HFF-Myc (cell line): Measurements from ENCODE around the gene GOLGA8B.
"Not testable (repeated sequence)": the region's sequence is repeated elsewhere in the genome, so short reads cannot be mapped to it uniquely, and the experiment has no call there.

Experiments used
- DNase-seq: peaks from one replicate; pipeline ENCODE4 v3.0.0-alpha.2; 2011; ENCODE audit warnings: low read depth; ENCODE audit errors: extremely low read depth
- H3K4me3 ChIP-seq: replicated peaks from 2 replicates; pipeline ENCODE4 v1.5.1; 2011; ENCODE audit warnings: low read depth, mild to moderate bottlenecking, control low read depth, low read length
- TF ChIP-seq, protein P1 (sequence below): IDR thresholded peaks from 2 replicates; pipeline ENCODE4 v1.5.1; 2012; ENCODE audit warnings: mild to moderate bottlenecking, low read depth, low read length, control low read depth; ENCODE audit errors: missing control alignments

GOLGA8B gene

DNA sequence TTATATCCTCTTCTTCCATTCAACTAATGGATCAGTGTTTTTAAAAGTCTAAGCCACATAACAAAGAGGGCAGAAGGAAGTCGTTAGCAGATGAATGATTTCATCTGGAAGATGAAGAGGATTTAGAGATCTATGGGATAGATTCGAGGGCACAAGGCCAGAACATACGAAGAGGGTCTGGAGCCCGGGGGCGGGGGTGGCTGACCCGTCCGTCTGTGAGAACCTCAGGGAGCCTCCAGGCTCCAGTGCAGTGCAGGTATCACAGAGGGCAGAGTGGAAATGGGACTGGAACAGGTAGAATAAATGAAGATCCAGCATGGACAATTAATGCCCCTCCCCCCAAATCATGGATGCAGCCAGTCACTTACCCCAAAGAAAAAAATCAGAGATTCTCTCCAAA is 1.5 kb upstream of the GOLGA8B start:
- TF ChIP-seq, protein P1, sequence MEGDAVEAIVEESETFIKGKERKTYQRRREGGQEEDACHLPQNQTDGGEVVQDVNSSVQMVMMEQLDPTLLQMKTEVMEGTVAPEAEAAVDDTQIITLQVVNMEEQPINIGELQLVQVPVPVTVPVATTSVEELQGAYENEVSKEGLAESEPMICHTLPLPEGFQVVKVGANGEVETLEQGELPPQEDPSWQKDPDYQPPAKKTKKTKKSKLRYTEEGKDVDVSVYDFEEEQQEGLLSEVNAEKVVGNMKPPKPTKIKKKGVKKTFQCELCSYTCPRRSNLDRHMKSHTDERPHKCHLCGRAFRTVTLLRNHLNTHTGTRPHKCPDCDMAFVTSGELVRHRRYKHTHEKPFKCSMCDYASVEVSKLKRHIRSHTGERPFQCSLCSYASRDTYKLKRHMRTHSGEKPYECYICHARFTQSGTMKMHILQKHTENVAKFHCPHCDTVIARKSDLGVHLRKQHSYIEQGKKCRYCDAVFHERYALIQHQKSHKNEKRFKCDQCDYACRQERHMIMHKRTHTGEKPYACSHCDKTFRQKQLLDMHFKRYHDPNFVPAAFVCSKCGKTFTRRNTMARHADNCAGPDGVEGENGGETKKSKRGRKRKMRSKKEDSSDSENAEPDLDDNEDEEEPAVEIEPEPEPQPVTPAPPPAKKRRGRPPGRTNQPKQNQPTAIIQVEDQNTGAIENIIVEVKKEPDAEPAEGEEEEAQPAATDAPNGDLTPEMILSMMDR: no peak
- H3K4me3 ChIP-seq: no peak overlapping the region
- DNase-seq: no peak

DNA sequence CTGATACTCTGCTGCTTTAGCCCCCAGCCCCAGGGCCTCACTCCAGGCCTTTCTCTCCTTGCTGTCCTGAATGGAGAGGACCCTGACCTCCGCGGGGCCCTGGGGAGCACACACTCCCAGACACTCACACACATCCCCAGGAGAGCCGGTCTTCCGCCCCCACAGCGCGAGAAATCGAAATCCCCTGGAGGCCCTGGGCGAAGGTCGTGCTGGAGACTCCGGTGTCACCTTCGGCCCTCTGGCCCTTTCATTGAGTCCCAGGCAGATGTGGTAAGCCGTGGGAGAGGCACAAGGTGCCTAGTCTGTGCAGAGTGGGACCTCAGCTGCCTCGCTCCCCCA is 848 bp upstream of the GOLGA8B start:
- no peak for DNase-seq
- peak overlapping the region; percentile 62 for H3K4me3 ChIP-seq
- TF ChIP-seq, protein P1: no peak

DNA sequence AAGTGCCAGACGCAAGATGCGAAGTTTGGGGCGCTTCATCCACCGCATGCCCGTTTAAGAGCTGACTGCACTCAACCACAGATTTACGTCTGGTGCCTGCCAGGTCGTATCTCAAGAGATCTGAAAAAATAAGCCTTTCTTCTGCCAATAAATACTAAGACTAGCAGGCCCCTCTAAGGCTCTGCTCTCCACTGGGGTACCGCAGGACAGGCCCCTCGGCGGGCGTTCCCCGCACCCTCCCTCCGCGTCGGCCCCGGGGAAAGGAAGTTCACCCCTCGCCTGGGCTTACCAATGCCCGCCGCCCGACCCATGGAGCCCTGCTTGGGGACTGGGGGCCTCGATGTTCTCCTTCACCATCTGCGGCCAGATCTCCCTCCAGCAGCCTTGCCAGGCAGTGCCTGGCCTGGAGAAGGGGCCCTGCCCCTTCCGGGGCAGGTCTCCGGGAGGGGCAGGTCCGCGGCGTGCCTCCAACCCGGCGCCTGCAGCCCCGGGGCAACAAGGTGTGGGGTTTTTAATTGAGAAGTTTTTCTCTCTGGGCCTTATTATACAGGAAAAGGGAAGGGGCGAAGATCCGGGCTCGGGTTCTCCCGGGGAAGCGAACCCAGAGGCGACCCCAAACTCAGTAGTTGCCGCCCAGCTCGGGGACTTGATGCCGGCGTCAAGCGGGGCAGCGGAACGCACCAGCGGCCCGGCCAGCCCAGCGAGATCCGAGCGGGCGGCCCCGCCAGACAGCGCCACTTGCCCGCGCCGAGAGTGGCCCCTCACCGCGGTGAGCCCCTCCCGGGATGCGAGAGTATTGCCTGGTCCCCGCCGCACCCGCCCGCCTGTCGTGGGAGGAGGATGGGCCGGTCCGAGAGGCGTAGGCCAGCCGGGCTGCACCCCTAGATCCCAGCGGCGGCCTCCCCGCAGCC is 735 bp downstream of the GOLGA8B start:
- TF ChIP-seq, protein P1: no peak
- no peak for DNase-seq
- peak overlapping the region; percentile 62 for H3K4me3 ChIP-seq

DNA sequence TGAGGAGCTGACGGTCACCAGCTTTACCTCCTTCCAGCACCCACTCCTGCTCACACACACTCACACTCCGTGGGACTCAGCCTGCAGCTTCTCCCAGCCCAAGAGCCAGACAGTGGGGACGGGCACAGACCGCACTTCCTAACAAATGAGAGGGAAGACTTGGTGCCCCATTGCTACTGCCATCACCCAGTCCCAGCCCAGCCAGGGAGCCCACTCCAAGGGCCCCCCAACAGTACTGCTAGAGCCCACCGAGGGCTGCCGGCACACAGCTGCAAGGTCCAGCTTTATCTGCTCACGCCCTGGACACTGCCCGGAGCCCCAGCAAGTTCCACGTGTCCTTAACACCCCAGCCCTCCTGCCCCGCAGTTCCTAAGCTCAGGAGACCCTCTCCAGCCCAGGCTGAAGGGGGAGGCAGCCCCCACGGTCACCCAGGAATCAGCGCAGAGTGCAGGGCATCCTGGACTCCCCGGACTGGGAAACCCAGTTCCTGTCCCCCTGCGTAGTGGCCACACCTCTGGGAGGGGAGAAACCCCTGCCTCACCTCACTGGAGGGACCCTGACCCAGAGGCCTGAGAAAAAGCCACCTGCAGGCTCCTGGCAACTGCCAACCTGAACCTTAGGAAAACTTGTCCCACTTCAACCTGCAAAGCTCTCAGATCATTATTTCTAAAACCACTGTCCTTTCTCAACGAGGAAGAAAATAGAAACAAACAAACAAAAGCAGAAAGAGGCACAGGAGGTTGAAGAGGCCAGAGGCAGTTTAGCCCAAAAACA is 1.6 kb downstream of the GOLGA8B start:
- not testable (repeated sequence) for DNase-seq
- peak overlapping the region; percentile 62 for H3K4me3 ChIP-seq

DNA sequence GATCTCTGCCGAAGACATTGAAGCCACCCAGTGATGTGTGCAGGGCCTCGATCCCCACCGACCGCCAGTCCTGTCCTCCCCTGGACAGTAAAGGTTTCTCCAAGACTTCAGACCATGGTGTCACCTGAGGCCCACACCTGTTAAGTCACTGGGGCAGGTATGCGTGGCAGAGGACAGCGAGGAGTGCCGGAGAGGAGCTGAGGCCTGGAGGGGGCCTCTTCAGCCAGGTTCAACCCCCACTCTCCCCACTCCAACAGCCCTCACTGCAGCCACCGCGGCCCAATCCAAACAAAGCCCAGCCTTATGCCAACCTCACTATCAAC is 2.4 kb downstream of the GOLGA8B start:
- DNase-seq: no peak
- no peak overlapping the region for H3K4me3 ChIP-seq
- TF ChIP-seq, protein P1: no peak

DNA sequence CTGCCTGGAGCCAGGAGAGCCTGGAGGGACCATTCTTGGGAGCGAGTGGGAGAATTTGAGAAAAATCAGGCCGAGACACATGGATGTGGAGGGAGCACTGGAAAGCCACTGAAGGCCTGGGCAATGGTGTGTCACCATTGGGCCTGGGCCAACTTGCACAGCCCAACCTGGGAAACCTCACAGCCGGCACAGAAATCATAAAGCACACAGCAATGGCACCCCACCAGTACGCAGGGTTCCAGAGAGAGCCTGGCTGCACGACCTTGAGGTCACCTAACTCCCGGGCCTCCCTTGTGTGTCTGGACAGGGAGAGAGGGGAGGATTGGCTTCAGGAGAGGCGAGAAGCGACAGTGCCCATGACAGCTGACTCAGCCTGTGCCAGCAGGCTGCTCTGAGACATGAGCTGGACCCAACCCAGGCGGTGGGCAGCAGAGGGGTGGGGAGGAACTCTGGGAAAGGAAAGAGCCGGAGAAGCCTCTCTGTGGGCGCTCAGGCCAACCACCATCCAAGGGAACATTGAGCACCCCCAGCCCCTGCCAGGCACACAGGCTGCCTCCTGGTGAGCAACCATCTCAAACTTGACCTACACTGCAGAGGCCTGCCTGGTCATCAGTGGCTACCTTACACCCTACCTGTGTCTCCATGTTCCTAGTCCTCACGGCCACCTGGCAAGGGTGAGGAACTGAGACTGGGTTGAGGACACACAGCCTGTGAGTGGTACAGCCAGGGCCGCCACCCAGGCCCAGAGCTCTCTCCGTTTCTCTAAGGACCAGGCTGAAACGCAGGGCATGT is 3.0 kb downstream of the GOLGA8B start:
- not testable (repeated sequence) for DNase-seq, H3K4me3 ChIP-seq

DNA sequence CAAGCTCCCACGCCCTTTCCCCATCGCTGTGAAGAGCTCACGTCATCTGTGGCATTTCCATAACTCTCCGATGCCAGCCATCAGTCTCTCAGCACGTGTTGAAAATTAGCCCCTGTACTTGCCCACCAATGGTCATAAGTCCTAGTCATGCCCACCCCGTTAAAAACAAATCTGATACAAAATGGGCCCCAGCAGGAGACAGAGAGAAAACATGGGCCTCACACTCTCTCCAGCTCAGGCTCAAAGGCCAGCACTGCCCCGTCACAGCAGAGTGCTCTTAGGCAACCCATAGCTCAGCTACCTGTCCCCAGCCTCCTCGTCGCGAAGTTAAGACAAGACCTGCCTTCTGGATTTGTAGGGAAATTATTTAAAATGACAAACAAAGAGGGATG is 5.2 kb downstream of the GOLGA8B start:
- TF ChIP-seq, protein P1: no peak
- no peak overlapping the region for H3K4me3 ChIP-seq
- no peak for DNase-seq

DNA sequence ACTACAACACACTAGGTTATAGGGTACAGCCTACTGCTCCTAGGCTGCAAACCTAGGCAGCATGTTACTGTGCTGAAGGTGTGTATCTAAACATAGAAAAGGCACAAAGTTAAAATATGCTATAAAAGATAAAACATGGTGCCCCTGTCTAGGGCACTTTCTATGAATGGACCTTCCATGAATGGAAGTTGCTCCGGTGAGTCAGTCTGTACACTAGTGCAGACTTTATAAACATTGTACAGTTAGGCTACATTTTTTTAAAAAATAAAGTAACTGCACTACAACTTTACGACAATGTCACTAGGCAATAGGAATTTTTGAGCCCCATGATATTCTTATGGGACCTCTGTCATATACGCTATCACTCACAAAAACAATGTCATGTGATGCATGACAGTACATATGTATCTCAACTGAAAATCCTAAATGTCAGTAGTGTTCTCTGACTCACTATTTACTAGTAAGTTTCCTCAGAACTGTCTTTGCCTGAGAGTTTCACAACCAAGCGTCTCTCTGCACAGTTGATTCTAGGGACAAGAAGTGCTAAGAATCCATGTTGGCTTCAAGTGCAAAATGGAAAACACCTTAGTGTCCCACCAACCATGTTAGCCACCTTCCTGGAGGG is 5.7 kb downstream of the GOLGA8B start:
- not testable (repeated sequence) for DNase-seq, H3K4me3 ChIP-seq

DNA sequence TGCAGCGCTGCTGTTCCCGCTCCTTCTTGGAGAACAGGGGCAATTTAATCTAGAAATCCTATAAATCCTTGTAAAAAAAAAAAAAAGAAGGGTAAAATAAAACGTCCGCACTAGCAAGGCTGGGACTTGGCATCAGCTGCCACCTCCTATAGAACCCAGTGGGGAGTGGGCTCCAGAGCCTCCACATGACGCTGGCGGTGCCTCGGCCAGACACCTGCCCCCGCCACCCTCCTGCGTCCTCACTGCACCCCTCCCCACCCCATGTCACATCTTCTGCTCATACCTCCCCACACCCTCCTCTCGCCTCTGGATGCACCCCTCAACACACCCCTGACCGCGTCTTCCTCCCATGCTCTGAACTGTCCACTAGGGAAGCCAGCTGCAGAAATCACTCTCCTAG is 8.4 kb downstream of the GOLGA8B start:
- not testable (repeated sequence) for H3K4me3 ChIP-seq, DNase-seq

DNA sequence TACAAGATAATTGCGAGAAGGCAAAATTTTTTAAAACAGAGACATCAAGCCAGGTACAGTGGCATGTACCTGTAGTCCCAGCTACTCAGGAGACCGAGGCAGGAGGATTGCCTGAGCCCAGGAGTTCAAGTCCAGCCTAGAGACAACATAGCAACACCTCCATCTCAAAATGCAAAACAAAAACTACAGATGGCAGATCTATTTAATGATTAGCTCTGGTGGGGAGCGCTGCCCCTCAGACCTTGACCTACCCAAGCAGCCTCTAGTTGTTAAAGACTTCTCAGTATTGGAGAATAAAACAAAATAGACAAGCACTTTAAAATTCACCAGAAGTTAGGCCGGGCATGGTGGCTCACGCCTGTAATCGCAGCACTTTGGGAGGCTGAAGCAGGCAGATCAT is 10.5 kb downstream of the GOLGA8B start:
- H3K4me3 ChIP-seq, DNase-seq: not testable (repeated sequence)

DNA sequence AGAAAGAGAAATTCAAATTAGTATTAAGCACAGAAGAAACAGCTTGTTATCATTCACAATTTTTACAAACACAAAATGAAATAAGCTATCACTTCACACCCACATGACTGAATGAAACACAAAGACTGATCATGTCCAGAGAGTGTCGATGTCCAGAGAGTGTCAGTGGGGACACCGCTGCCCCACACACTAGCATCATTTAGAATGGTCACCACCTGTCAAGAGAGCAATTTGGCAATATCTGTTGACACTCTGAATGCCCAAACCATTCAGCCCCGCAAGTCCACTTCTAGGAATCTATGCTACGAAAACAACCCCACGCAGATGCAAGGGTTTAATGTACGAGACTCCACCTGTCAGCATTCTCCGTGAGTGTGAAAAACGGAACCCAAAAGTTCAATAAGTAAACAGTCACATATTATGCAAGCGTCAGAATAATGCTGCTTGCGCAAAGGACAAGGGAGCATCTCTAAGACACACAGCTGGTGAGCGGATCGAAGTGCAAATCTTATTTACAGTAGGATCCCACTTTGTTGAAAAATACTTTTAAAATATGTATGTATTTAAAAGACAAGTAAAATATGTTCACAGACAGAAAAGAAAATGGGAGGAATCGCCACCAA is 11.3 kb downstream of the GOLGA8B start:
- H3K4me3 ChIP-seq, DNase-seq: not testable (repeated sequence)
